Kidney epithelial cell (primary cell): ENCODE data around the gene BMPER. TPM values are rescaled to one million over a fixed set of nuclear protein-coding genes. Genes with fewer than 3 reads are reported as not detected.

Experiments used
- DNase-seq: peaks from one replicate; pipeline ENCODE4 v3.0.0-alpha.2; 2010; ENCODE audit warnings: low read depth
- H3K27me3 ChIP-seq: 2 replicates; pipeline ENCODE4 v1.6.0; 2011; ENCODE audit warnings: low read length; ENCODE audit not compliant: control insufficient read depth, insufficient read depth
- H3K36me3 ChIP-seq: 2 replicates; pipeline ENCODE4 v1.5.1; 2011; ENCODE audit warnings: low read length; ENCODE audit not compliant: control insufficient read depth, insufficient read depth
- H3K4me3 ChIP-seq: 2 replicates; pipeline ENCODE4 v1.5.1; 2011; ENCODE audit warnings: low read depth, mild to moderate bottlenecking, control low read depth, low read length
- CTCF ChIP-seq: IDR thresholded peaks from 2 replicates; pipeline ENCODE4 v1.5.1; 2011; ENCODE audit warnings: mild to moderate bottlenecking, moderate library complexity, low read length, control low read depth, inconsistent platforms; ENCODE audit not compliant: insufficient read depth, poor library complexity, severe bottlenecking
- total RNA-seq: library from RNA; depleted of rRNA; stranded (reverse); fragments of >200 nt; gene quantifications from 2 replicates; pipeline ENCODE4 v1.2.3, GENCODE V29; 2015

Gene BMPER
- total RNA-seq, 1 donor from 2014 or later, result 0.04 TPM

DNA sequence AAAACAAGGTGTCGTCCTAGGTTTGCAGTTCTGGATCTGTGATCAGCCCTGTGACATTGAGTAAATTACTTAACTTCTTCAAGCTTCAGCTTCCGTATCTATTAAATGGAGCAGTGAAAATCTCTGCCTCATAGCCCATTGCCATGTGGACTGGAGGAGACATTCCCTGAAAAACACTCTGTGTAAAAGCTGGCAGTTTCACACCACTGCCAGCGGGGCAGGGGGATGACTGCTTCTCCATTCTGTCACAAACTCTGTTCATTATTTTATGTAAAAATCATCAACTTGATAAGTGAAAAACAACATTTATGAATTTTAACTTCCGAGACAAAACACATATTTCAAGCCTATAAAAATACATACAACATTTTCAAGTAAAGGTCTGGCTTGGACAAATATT lies 234.7 kb downstream of the BMPER start:
- no peaks in the 10 kb centered on the region for H3K27me3 ChIP-seq
- no peak overlapping the region for H3K4me3 ChIP-seq
- no peak for DNase-seq
- no peaks in the 10 kb centered on the region for H3K36me3 ChIP-seq
- TF ChIP-seq CTCF, result no peak

DNA sequence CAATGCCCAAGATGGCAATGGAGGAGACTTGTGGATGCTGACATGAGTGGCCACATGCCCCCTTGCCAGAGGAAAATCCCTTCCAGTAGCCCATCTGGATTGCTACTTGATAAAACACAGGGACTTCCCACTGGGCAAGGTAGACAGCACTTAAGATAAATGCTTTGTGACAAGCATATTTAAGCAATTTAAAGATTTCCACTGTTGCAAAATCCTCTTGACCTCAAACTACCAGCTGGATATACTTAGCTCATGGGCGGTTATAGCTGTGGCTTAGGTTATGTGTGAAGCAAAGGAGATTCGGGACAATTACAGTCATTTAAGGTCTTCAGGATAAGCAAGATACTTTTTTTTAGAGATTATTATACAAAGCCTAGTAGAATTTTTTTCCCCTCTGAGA lies 238.1 kb downstream of the BMPER start:
- no peak for DNase-seq
- Histone ChIP-seq H3K27me3 (no peaks in the 10 kb centered on the region), H3K36me3 (no peaks in the 10 kb centered on the region), H3K4me3 (no peak overlapping the region)
- no peak for TF ChIP-seq CTCF

DNA sequence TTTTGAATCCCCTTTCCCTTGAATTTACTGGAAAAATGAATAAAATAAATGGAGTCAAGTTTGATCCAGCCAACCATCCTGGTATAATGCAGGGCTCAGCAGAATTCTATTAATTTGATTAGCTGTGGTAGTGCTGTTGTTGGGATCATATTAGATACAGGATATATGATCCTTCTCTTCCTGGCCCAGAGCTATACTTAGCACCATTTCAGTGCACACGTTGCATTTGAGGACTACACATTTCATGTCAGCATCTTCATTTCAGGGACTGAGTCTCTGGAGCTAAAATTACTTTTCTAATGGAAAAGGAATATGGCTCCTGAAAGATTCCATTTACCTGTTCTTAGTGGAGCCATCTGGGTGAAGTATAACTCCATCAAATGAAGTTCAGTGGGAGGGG lies 240.3 kb downstream of the BMPER start:
- H3K36me3 ChIP-seq, result no peaks in the 10 kb centered on the region
- no peak overlapping the region for H3K4me3 ChIP-seq
- no peak for DNase-seq
- no peak for TF ChIP-seq CTCF
- no peaks in the 10 kb centered on the region for H3K27me3 ChIP-seq

DNA sequence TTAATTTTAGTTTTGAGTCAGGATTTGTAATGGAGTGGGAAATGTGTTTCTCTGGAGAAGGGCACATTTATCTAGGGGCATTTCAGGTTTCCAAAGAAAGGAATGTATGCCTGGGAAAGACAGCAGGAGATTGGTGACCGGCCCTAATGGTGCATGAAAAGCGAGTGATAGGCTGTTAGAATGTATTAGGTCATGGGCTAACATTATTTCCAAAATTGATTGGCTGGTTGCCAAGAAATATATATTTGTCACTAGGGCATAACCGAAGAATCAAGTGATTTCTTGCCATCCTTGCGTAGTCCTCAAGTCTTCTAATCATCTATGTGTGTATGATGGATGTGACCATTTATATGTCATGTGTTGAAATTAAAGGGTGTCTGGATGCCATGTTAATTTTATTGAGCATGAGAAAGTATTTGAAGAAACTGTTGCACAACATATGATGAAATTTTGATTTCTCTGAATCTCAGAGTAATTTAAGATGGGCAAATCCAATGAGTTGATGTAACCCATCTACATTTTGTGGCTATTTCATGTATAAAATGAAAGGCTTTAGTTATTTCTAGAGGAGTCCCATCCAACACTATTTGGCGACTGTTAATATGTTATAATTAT lies 248.4 kb downstream of the BMPER start:
- TF ChIP-seq CTCF, result no peak
- Histone ChIP-seq H3K4me3 (no peak overlapping the region), H3K27me3 (no peaks in the 10 kb centered on the region), H3K36me3 (no peaks in the 10 kb centered on the region)
- DNase-seq, result no peak

DNA sequence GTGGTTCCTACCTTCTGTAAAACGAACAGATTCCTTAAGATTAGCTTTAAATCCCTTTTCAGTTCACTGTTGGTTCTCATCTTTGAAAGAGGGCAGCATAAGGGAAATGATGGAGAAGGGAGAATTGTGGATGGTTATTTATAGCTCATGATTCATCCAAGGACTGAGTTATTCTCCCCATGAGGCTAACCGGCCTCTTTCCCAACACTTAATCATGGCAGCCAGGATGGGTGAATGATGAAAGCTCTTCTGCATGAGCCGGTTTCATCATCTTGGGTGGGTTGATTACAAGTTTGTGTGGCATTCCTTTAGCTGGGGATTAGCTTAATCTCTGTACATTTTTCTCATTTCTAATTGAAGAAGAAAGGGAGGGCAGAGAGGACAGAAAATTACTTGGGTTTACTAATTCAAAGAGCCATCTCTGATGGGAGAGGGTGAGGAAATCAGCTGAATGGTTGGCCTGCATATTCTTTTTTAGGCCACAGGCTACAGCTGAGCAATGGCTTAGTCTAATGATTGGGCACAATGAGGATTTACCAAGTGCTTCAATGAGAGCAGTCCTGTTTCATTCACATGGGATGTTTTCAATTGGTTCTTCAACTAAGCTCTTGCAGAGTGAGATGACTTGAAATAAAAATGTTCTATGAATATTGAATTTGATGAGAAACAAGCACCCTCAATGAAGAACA lies 250.0 kb downstream of the BMPER start:
- DNase-seq, result peak; percentile 29
- TF ChIP-seq CTCF, result no peak
- H3K36me3 ChIP-seq, result no peaks in the 10 kb centered on the region
- no peaks in the 10 kb centered on the region for H3K27me3 ChIP-seq
- no peak overlapping the region for H3K4me3 ChIP-seq

- H3K36me3 ChIP-seq, result no peaks in the 10 kb centered on the region
- TF ChIP-seq CTCF, result no peak
- H3K4me3 ChIP-seq, result no peak overlapping the region
- H3K27me3 ChIP-seq, result no peaks in the 10 kb centered on the region
- no peak for DNase-seq
Measured at GRCh38 chr7:34156336-34156735, 251.0 kb downstream of the BMPER start.
